Cardiac fibroblast (primary cell): ENCODE results near the gene PIGC.

Experiments used
- DNase-seq, 2 donors: peaks; one replicate each; pipeline versions ENCODE4 v3.0.0 to v3.0.0-alpha.2; 2010; ENCODE audit warnings: low read depth in 2 of 2
- H3K4me3 ChIP-seq, 2 donors: replicated peaks in 1 of 2; 1 replicate in 1 of 2; 2 replicates in 1 of 2; pipeline ENCODE4 v1.5.1; 2011; ENCODE audit warnings: low read depth in 2 of 2, low read length in 2 of 2, mild to moderate bottlenecking in 2 of 2, moderate library complexity in 1 of 2
- TF ChIP-seq, protein P1 (sequence below): IDR thresholded peaks from one replicate; pipeline ENCODE4 v1.5.1; 2011; ENCODE audit warnings: low read depth, mild to moderate bottlenecking, low read length, inconsistent platforms

Gene PIGC

DNA sequence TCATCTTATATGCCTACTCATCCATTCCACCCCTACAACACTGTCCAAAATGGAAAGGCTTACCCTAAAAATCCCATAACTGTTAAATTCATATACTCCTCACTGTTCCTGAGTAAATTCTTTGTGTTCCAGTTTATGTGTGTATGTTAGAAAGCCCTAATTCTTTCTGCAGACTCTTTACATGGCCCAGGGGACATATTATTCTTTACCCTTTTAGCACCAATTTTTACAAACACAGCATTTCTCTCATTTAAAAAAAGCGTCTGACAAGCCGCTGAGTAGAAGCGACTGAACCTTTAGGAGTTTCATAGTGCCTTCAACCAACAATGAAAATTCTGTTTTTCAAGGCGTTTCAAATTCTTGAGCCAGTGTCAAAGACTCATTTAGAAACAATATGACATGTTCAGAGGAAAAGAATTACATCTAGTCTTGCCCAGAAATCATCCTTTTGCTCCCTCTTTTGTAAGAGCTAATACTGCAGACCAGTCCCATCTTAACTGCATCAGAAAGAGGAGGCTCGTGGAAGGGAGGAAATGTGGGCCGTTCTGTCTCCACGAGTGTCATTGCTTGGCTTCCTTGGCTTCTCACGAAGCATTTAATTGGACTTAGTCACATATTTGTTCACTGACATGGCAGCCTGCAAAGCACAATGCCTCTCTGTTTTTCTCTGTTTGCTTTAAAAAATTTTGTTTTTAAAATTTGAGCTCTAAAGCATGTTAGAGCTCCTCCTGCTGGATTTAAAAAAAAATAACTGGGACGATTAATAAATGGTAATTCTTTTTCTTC, 44.7 kb downstream of the PIGC start:
- TF ChIP-seq, protein P1, sequence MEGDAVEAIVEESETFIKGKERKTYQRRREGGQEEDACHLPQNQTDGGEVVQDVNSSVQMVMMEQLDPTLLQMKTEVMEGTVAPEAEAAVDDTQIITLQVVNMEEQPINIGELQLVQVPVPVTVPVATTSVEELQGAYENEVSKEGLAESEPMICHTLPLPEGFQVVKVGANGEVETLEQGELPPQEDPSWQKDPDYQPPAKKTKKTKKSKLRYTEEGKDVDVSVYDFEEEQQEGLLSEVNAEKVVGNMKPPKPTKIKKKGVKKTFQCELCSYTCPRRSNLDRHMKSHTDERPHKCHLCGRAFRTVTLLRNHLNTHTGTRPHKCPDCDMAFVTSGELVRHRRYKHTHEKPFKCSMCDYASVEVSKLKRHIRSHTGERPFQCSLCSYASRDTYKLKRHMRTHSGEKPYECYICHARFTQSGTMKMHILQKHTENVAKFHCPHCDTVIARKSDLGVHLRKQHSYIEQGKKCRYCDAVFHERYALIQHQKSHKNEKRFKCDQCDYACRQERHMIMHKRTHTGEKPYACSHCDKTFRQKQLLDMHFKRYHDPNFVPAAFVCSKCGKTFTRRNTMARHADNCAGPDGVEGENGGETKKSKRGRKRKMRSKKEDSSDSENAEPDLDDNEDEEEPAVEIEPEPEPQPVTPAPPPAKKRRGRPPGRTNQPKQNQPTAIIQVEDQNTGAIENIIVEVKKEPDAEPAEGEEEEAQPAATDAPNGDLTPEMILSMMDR: peak; percentile 7
- H3K4me3 ChIP-seq: no peak overlapping the region

DNA sequence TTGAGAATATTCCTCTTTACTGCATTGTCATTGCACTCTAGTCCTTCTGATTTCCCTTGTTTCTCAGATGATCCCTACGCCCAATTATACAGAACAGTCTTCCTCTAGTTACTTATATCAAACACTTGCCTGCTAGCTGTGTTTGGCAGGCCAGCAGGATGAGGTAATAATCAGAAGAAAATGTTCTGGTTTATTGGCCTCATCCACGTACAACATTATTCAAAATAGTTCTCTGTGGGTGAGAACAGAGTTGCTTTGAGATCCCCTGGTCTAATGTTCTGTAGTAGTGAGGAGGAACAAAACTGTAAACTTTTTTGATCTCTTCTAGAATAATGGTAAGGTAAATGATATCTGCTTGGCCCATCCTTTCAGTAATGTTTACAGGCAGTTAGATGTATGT, 45.7 kb downstream of the PIGC start:
- peak; percentile 45 to 57 for DNase-seq
- H3K4me3 ChIP-seq: no peak overlapping the region
- TF ChIP-seq, protein P1: no peak

More for the DNA sequence above, 44.7 kb downstream of the PIGC start:
- peak; percentile 97 to 98 for DNase-seq

DNA sequence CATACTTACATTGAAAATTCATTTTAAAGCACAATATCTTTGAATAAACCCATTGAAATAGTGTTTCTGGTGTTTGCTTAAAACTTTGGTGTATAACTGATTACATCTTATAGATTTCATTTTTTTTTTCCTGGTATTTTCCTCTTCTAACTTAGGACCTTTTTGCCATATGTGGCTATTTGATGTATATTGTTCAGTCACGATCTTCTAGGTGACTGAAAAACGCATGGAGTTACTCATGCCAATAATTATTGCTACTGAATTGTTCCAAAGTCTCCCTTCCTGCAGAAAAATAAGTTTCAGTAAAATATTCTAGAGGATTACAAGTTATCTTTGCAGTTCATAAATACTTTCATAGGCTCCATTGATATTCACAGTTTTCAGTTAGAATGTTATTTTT, 46.2 kb downstream of the PIGC start:
- no peak for DNase-seq

DNA sequence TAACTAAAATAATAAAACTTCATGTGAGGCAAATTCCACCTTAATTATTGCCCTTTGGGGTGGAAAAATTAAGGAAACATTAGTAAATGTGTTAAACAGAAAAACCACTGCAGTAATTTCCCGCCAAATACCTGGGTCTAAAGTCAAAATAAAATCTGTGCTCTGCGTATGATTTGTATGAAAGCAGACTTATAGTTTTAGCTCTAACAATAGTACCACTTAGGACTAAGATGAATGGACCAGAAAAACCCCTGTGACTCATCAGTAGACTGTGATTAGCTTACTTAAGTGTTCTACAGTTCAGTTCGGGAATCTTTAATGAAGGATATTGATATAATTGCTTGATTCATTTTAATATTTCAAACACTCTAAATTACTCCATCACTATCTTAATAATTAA, 46.6 kb downstream of the PIGC start:
- TF ChIP-seq, protein P1: no peak
- peak; percentile 57 to 79 for DNase-seq
- no peak overlapping the region for H3K4me3 ChIP-seq

More for the DNA sequence above, 46.2 kb downstream of the PIGC start:
- TF ChIP-seq, protein P1: no peak
- no peak overlapping the region for H3K4me3 ChIP-seq

DNA sequence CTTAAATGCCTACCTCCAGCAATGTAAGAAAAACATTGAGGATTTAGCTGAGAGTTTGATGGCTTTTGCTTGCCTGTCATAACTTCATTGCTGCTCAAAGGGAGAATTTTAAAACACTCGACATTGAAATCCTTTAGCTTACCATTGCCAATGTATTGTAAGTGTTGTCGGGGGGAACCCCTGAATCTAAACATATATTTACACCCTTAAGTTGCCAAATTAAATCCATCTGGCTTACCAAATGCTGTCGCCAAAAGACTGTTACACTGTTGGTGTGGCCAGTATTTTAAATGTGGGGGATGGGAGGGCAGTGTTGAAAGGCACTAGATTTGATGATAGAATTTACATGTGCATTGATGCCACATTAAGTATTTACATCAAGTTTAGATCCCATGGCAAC, 48.3 kb downstream of the PIGC start:
- DNase-seq: no peak
- TF ChIP-seq, protein P1: no peak

DNA sequence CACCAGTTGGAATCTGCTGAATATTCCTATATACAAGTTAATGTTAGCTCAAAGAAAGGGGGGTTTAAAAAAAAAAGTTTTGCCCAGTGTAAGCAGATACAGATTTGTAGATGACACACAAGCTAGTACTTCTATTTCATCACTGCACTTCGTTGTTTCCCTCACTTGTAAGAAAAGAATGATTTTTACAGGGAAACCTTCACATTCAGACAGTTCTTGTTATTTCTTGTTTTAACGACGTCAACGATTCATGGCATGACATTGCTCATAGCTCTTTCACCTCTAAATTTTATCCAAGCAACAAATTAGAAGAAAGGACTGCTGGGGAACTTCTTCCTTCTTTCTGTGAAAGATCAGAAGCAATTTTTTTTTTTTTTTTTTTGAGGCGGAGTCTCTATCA, 49.1 kb downstream of the PIGC start:
- no peak overlapping the region for H3K4me3 ChIP-seq
- no peak for DNase-seq
- TF ChIP-seq, protein P1: no peak

More for the DNA sequence above, 48.3 kb downstream of the PIGC start:
- no peak overlapping the region for H3K4me3 ChIP-seq
